B cell (primary cell): Measurements from ENCODE around the gene YAP1. TPM values are rescaled to one million over a fixed set of nuclear protein-coding genes. Genes with fewer than 3 reads are reported as not detected.

Source experiments
- ATAC-seq: fragments of 200-7000 bp; cut with Tn5 transposase; one replicate; pipeline ENCODE4 v1.10.0; 2021; ENCODE audit warnings: low read depth, mild to moderate bottlenecking, moderate number of reproducible peaks, moderate library complexity
- CTCF ChIA-PET: fragments of 350-600 bp; sonication (Branson Sonifier 250); formaldehyde crosslinking; loops from one replicate; lab custom pipeline; 2021; ENCODE audit warnings: antibody characterized with exemption, inconsistent platforms; lab: Charles Lee
- POLR2A ChIA-PET: fragments of 350-600 bp; sonication (Branson Sonifier 250); formaldehyde crosslinking; loops from one replicate; lab custom pipeline; 2021; ENCODE audit warnings: antibody characterized with exemption; lab: Charles Lee
- DNase-seq: peaks from one replicate; pipeline ENCODE4 v3.0.0; 2013
- H2AFZ ChIP-seq: 2 replicates; pipeline ENCODE4 v1.6.1; 2012; ENCODE audit warnings: mild to moderate bottlenecking, low read depth, low read length; ENCODE audit not compliant: insufficient read depth, poor library complexity, severe bottlenecking
- H3K27ac ChIP-seq, 2 donors: 1 replicate in 1 of 2; 2 replicates in 1 of 2; pipeline ENCODE4 v1.5.1; 2012 to 2013; ENCODE audit warnings: low read length in 2 of 2, mild to moderate bottlenecking in 2 of 2, moderate library complexity in 1 of 2
- H3K27me3 ChIP-seq, 4 experiments: fragments of 200-600 bp in 1 of 4; sonication (generic) in 1 of 4; replicated peaks in 1 of 4; 1 replicate in 2 of 4; 2 replicates in 2 of 4; pipeline versions ENCODE4 v1.6.1 to v1.7.0; 2013 to 2016; ENCODE audit warnings: low read length in 3 of 4, mild to moderate bottlenecking in 2 of 4, mixed read lengths in 1 of 4, moderate library complexity in 1 of 4; ENCODE audit not compliant: insufficient read depth in 4 of 4, control insufficient read depth in 3 of 4; ENCODE audit errors: control extremely low read depth in 1 of 4
- H3K36me3 ChIP-seq, 2 experiments: replicated peaks in 1 of 2; 1 replicate in 1 of 2; 2 replicates in 1 of 2; pipeline versions ENCODE4 v1.6.1 to v1.7.1; 2013; ENCODE audit warnings: low read length in 1 of 2; ENCODE audit not compliant: insufficient read depth in 2 of 2, control insufficient read depth in 1 of 2; ENCODE audit errors: control extremely low read depth in 1 of 2, extremely low read depth in 1 of 2
- H3K4me1 ChIP-seq, 2 donors: fragments of 200-600 bp in 1 of 2; sonication (generic) in 1 of 2; 1 replicate in 1 of 2; 2 replicates in 1 of 2; pipeline versions ENCODE4 v1.5.1 to v1.6.1; 2013 to 2017; ENCODE audit warnings: low read length in 2 of 2; ENCODE audit not compliant: control insufficient read depth in 2 of 2, insufficient read depth in 2 of 2
- H3K4me2 ChIP-seq: replicated peaks from 2 replicates; pipeline ENCODE3; 2012; ENCODE audit warnings: mild to moderate bottlenecking, low read depth, low read length; ENCODE audit not compliant: poor library complexity, severe bottlenecking
- H3K4me3 ChIP-seq, 5 experiments: fragments of 200-600 bp in 1 of 5; sonication (generic) in 1 of 5; 1 replicate in 3 of 5; 2 replicates in 2 of 5; pipeline versions ENCODE4 v1.5.1 to v1.7.0; 2011 to 2016; ENCODE audit warnings: low read length in 4 of 5, mild to moderate bottlenecking in 4 of 5, low read depth in 2 of 5, control low read depth in 1 of 5, moderate library complexity in 1 of 5; ENCODE audit not compliant: insufficient read depth in 1 of 5; ENCODE audit errors: control extremely low read depth in 1 of 5, extremely low read depth in 1 of 5
- H3K79me2 ChIP-seq: fragments of 200-600 bp; sonication (generic); one replicate; pipeline ENCODE4 v1.6.0; 2016; ENCODE audit warnings: low read length; ENCODE audit not compliant: control insufficient read depth, insufficient read depth
- H3K9ac ChIP-seq: fragments of 200-600 bp; sonication (generic); 2 replicates; pipeline ENCODE4 v1.6.1; 2017; ENCODE audit warnings: mild to moderate bottlenecking, low read length, moderate library complexity
- H3K9me3 ChIP-seq, 3 donors: one replicate each; pipeline versions ENCODE4 v1.6.1 to v1.7.1; 2013; ENCODE audit warnings: low read length in 2 of 3; ENCODE audit not compliant: control insufficient read depth in 2 of 3, insufficient read depth in 1 of 3; ENCODE audit errors: control extremely low read depth in 1 of 3
- H4K20me1 ChIP-seq: 2 replicates; pipeline ENCODE4 v1.6.0; 2012; ENCODE audit warnings: mild to moderate bottlenecking, low read length; ENCODE audit not compliant: insufficient read depth, control insufficient read depth, poor library complexity, severe bottlenecking
- H3K27ac Mint-ChIP-seq: one replicate; pipeline ENCODE4 v1.8.0; 2021; ENCODE audit warnings: mixed read lengths
- H3K27me3 Mint-ChIP-seq: one replicate; pipeline ENCODE4 v1.8.0; 2021; ENCODE audit warnings: mixed read lengths
- H3K4me1 Mint-ChIP-seq: one replicate; pipeline ENCODE4 v1.8.0; 2021; ENCODE audit warnings: mixed read lengths
- H3K4me3 Mint-ChIP-seq: one replicate; pipeline ENCODE4 v1.8.0; 2021; ENCODE audit warnings: mixed read lengths
- H3K9me3 Mint-ChIP-seq: one replicate; pipeline ENCODE4 v1.8.0; 2022; ENCODE audit warnings: mixed read lengths; ENCODE audit not compliant: insufficient read depth
- CTCF ChIP-seq: fragments of 200-600 bp; IDR thresholded peaks from one replicate; pipeline ENCODE4 v1.8.0; 2022; ENCODE audit warnings: antibody characterized with exemption, mild to moderate bottlenecking
- EZH2 ChIP-seq: IDR thresholded peaks from 2 replicates; pipeline ENCODE4 v1.6.1; 2012; ENCODE audit warnings: borderline replicate concordance, low read depth, mild to moderate bottlenecking, moderate library complexity, low read length; ENCODE audit not compliant: insufficient read depth, poor library complexity, severe bottlenecking
- WGBS: methylation state at CpG from one replicate; pipeline ENCODE4 v1.1.5; 2013; ENCODE audit warnings: missing lambda C conversion rate; ENCODE audit not compliant: insufficient coverage; 5-methylcytosine and 5-hydroxymethylcytosine counted together
- intact Hi-C: fragments of 100-400 bp; cut with micrococcal nuclease; formaldehyde crosslinking; loops from one replicate; pipeline ENCODE4 v1.10.0; 2022
- polyA plus RNA-seq: library from polyadenylated mRNA; depleted of rRNA; stranded (reverse); fragments of >200 nt; gene quantifications from 2 replicates; pipeline ENCODE4 v1.2.3, GENCODE V29; 2012
- total RNA-seq, 2 donors: library from RNA; stranded (reverse); fragments of 120-200 nt in 1 of 2; gene quantifications; 1 replicate in 1 of 2; 2 replicates in 1 of 2; pipeline versions ENCODE4 v1.2.3 to v1.2.4, GENCODE V29; 2013 to 2022

The YAP1 gene
- total and polyA plus RNA-seq, 2 donors (not counting 1 experiment from before 2014, with no cell fraction given) = not detected

- no peaks in the 10 kb centered on the region for H3K79me2 ChIP-seq
- intact Hi-C loops = no loop called here
- no peak overlapping the region for H3K4me3 Mint-ChIP-seq
- no peak overlapping the region for H3K27ac Mint-ChIP-seq
- H3K27me3 Mint-ChIP-seq = peaks cover 18% of the 10 kb centered on the region
- no peak overlapping the region for H3K27ac ChIP-seq
- TF ChIP-seq CTCF (no peak), EZH2 (no peak)
- H2AFZ ChIP-seq = no peak overlapping the region
- H3K9me3 ChIP-seq = no peaks in the 10 kb centered on the region
- H3K9me3 Mint-ChIP-seq = no peaks in the 10 kb centered on the region
- no peaks in the 10 kb centered on the region for H4K20me1 ChIP-seq
- no peak overlapping the region for H3K4me3 ChIP-seq
- H3K9ac ChIP-seq = no peak overlapping the region
- ChIA-PET CTCF (no interaction called here), POLR2A (no interaction called here)
- 86% methylated on average over 1 of the region's 2 CpGs for WGBS
- no peaks in the 10 kb centered on the region for H3K27me3 ChIP-seq
- no peaks in the 10 kb centered on the region for H3K4me1 ChIP-seq
- H3K36me3 ChIP-seq = no peaks in the 10 kb centered on the region
- DNase-seq = no peak
- no peaks in the 10 kb centered on the region for H3K4me1 Mint-ChIP-seq
- no peak for ATAC-seq
- no peak overlapping the region for H3K4me2 ChIP-seq
These were observed 45.9 kb upstream of the YAP1 start for GRCh38 chr11:102064316-102064715.

GRCh38 chr11:102070766-102071165 lies 39.5 kb upstream of the YAP1 start:
- Histone ChIP-seq H3K9ac (no peak overlapping the region), H3K36me3 (no peaks in the 10 kb centered on the region), H4K20me1 (no peaks in the 10 kb centered on the region), H3K27me3 (no peaks in the 10 kb centered on the region), H3K4me2 (no peak overlapping the region), H3K9me3 (peaks cover 0 to 22% (median 14%) of the 10 kb centered on the region in 3 donors), H3K4me3 (no peak overlapping the region), H3K4me1 (no peaks in the 10 kb centered on the region), H2AFZ (no peak overlapping the region), H3K27ac (no peak overlapping the region), H3K79me2 (no peaks in the 10 kb centered on the region)
- Mint-ChIP-seq H3K27me3 (no peaks in the 10 kb centered on the region), H3K4me1 (no peaks in the 10 kb centered on the region), H3K27ac (no peak overlapping the region), H3K9me3 (peaks cover 7% of the 10 kb centered on the region), H3K4me3 (no peak overlapping the region)
- ChIA-PET POLR2A (no interaction called here), CTCF (no interaction called here)
- TF ChIP-seq CTCF (no peak), EZH2 (no peak)
- intact Hi-C loops = no loop called here
- WGBS = no CpG with 5 or more reads among the region's 1 CpG
- no peak for ATAC-seq
- DNase-seq = no peak
